ENCODE results near the gene JMJD8.

DNA sequence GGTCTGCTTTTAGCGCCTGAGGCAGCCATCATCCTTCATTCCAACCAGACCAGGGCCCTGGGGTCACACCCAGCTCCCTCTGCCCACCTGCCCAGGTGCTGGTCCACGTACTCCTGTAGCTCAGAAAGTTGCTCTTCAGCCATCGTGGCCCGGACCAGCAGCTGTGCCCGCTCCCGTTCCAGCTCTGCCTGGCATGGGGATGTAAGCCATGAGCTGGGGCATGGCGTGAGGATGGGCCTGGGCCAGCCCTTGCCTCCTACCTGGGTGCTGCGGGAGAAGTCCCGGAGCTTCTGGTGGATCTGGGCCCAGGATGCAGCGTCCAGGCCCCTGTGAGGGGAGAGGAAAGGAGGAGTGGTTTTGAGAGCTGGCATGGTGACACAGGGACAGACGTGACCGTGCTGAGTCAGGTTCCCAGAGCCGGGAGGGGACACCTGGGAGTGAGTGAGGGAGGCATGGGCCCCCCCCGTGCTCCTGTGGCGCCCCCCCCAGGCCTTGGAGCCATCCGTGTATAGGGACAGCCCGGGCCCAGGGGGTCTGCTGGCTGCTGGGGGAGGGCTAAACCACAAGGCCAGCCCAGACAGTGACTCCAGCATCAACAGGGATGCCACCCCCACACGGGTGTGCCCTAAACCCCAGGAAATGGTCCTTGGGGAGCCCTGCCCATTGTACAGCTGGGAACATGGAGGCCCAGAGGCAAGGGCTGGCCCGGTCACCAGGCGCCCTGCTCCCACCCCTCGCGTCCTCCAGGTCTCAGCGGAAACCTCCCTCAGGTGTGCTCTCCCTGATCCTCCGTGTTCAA lies 38.9 kb upstream of the JMJD8 start:
- no peak for TF ChIP-seq POLR2A (IDR thresholded peaks at IDR 0.05)
- no peak for TF ChIP-seq CTCF (IDR thresholded peaks at IDR 0.05 in 4 of 5, conservative IDR thresholded peaks at IDR 0.05 in 1 of 5)
